RWPE2 (cell line): ENCODE data around the gene BDH1.

Experiments used
- ATAC-seq: fragments of 200-7000 bp; cut with Tn5 transposase; 3 replicates; pipeline ENCODE4 v1.9.1; 2021; ENCODE audit warnings: low read depth
- DNase-seq: peaks from one replicate; pipeline ENCODE4 v3.0.0-alpha.2; 2020; ENCODE audit warnings: low spot score
- H3K27ac ChIP-seq: fragments of 450-650 bp; 2 replicates; pipeline ENCODE4 v1.5.1; 2017; ENCODE audit warnings: mild to moderate bottlenecking; ENCODE audit not compliant: poor library complexity, severe bottlenecking
- H3K27me3 ChIP-seq: fragments of 250-450 bp; sonication (Bioruptor Pico); 2 replicates; pipeline ENCODE4 v1.5.1; 2021; ENCODE audit warnings: mild to moderate bottlenecking, moderate library complexity; ENCODE audit not compliant: insufficient read depth, poor library complexity, severe bottlenecking
- H3K36me3 ChIP-seq: fragments of 250-450 bp; sonication (Bioruptor Pico); 2 replicates; pipeline ENCODE4 v1.5.1; 2020; ENCODE audit warnings: low read depth, mild to moderate bottlenecking, moderate library complexity
- H3K4me1 ChIP-seq: fragments of 250-450 bp; sonication (Bioruptor Pico); 2 replicates; pipeline ENCODE4 v1.5.1; 2021; ENCODE audit warnings: mild to moderate bottlenecking, moderate library complexity; ENCODE audit not compliant: insufficient read depth, poor library complexity, severe bottlenecking
- H3K4me3 ChIP-seq: fragments of 250-450 bp; sonication (Bioruptor Pico); 2 replicates; pipeline ENCODE4 v1.5.1; 2021; ENCODE audit warnings: mild to moderate bottlenecking, moderate library complexity; ENCODE audit not compliant: severe bottlenecking
- H3K9me3 ChIP-seq: fragments of 250-450 bp; sonication (Bioruptor Pico); 2 replicates; pipeline ENCODE4 v1.5.1; 2021; ENCODE audit warnings: mild to moderate bottlenecking, moderate library complexity; ENCODE audit not compliant: severe bottlenecking
- CTCF ChIP-seq: fragments of 450-650 bp; IDR thresholded peaks from one replicate; pipeline ENCODE4 v1.5.1; 2017; ENCODE audit warnings: mild to moderate bottlenecking, moderate library complexity; ENCODE audit not compliant: poor library complexity, severe bottlenecking

BDH1 gene

GRCh38 chr3:197599089-197599765 lies 43.5 kb upstream of the BDH1 start:
- no peaks in the 10 kb centered on the region for H3K27me3 ChIP-seq
- H3K27ac ChIP-seq = peak overlapping the region; percentile 2
- ATAC-seq (peak; percentile 84), DNase-seq (no peak)
- TF ChIP-seq CTCF = peak; percentile 96
- H3K9me3 ChIP-seq = no peaks in the 10 kb centered on the region
- no peaks in the 10 kb centered on the region for H3K4me1 ChIP-seq
- no peaks in the 10 kb centered on the region for H3K36me3 ChIP-seq
- peak overlapping the region; percentile 18 for H3K4me3 ChIP-seq

- H3K4me3 ChIP-seq = no peak overlapping the region
- no peak overlapping the region for H3K27ac ChIP-seq
- ATAC-seq = no peak
- H3K36me3 ChIP-seq = no peaks in the 10 kb centered on the region
- no peaks in the 10 kb centered on the region for H3K4me1 ChIP-seq
- H3K9me3 ChIP-seq = no peaks in the 10 kb centered on the region
- DNase-seq = no peak
- TF ChIP-seq CTCF = no peak
- H3K27me3 ChIP-seq = no peaks in the 10 kb centered on the region
Observed at GRCh38 chr3:197598404-197598980, 42.7 kb upstream of the BDH1 start.

GRCh38 chr3:197597335-197597734 lies 41.6 kb upstream of the BDH1 start:
- ATAC-seq = no peak
- no peaks in the 10 kb centered on the region for H3K36me3 ChIP-seq
- no peaks in the 10 kb centered on the region for H3K4me1 ChIP-seq
- H3K27me3 ChIP-seq = no peaks in the 10 kb centered on the region
- H3K9me3 ChIP-seq = no peaks in the 10 kb centered on the region
- no peak for DNase-seq
- no peak for TF ChIP-seq CTCF
- no peak overlapping the region for H3K27ac ChIP-seq
- no peak overlapping the region for H3K4me3 ChIP-seq

- Histone ChIP-seq H3K36me3 (no peaks in the 10 kb centered on the region), H3K9me3 (no peaks in the 10 kb centered on the region), H3K27me3 (no peaks in the 10 kb centered on the region), H3K4me3 (no peak overlapping the region), H3K27ac (no peak overlapping the region), H3K4me1 (no peaks in the 10 kb centered on the region)
- DNase-seq = no peak
- ATAC-seq = no peak
- no peak for TF ChIP-seq CTCF
Observed at GRCh38 chr3:197595470-197596185, 39.9 kb upstream of the BDH1 start.

GRCh38 chr3:197593046-197593380 lies 37.2 kb upstream of the BDH1 start:
- TF ChIP-seq CTCF = no peak
- Histone ChIP-seq H3K27me3 (no peaks in the 10 kb centered on the region), H3K9me3 (no peaks in the 10 kb centered on the region), H3K4me1 (no peaks in the 10 kb centered on the region), H3K27ac (no peak overlapping the region), H3K4me3 (no peak overlapping the region), H3K36me3 (no peaks in the 10 kb centered on the region)
- DNase-seq = no peak
- no peak for ATAC-seq
